ENCODE data around the gene SLC35F3. TPM values are rescaled to one million over a fixed set of nuclear protein-coding genes. Genes with fewer than 3 reads are reported as not detected.

SLC35F3 gene
- polyA plus RNA-seq, 1 of the 3 experiments (the other 2 are of a cell fraction), result 0.87 TPM

DNA sequence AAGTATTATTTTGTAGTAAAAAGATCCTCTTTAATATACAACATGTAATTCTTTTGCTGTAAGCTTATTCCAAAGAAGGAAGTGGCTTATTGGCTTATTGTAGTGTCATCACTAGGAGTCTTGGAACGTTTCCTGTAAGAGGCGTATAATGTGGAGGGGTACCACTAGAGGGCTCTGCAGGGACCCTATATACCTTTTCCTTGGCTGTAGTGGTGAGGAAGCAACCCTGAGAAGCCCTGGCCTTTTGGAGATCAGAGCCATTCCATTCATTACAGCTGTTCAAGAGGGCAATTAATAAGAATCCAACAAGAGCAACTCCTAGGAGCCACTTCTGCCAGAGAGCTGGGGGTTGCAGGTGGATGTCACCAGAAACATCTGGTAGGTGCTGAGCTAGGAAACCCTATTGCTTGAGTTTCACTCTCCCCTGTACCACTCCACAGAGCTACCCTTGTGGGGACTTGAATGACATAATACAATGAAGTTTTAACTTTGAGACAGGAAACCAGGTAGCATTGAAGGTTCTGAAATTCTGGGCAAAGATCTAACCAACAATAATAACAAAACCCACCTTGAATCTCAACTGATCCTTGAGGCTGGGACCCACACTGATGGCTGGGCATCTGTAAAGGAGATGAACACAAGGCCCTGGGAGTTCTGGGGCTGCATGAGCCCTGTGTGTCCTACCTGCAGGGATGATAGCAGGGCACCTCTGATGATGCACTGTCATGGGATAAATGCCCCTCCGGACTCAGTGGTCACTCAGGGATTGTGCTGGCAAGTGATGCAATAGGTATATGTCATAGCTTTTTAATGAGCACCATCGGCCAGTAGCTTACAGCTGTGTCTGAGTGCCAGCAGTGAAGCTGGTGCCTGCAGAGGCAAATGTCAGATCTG lies 308.5 kb downstream of the SLC35F3 start:
- Histone ChIP-seq H3K36me3 (replicated peaks in 1 of 2; ENCODE audit: control insufficient read depth in 1 of 2, insufficient read depth in 2 of 2, low read length in 1 of 2) (no peaks in the 10 kb centered on the region), H3K27ac (ENCODE audit: low read depth in 2 of 2, low read length in 1 of 2) (no peak overlapping the region), H3K9me3 (no peaks in the 10 kb centered on the region), H3K27me3 (ENCODE audit: insufficient read depth) (no peaks in the 10 kb centered on the region), H3F3A (replicated peaks; ENCODE audit: insufficient read depth) (peaks cover 6% of the 10 kb centered on the region), H3K79me2 (ENCODE audit: insufficient read depth) (no peaks in the 10 kb centered on the region), H3K4me2 (no peak overlapping the region), H3K4me1 (ENCODE audit: control insufficient read depth in 1 of 2, insufficient read depth in 2 of 2, low read depth in 1 of 2, low read length in 1 of 2) (peaks cover 0 to 5% of the 10 kb centered on the region in 2 experiments; a peak in 1 of 4 replicates), H2AFZ (ENCODE audit: low read depth) (no peak overlapping the region), H3K9me2 (no peaks in the 10 kb centered on the region), H3K9ac (no peak overlapping the region), H3K4me3 (ENCODE audit: low read depth in 2 of 2, low read length in 1 of 2) (no peak overlapping the region), H4K20me1 (ENCODE audit: insufficient read depth) (no peaks in the 10 kb centered on the region)
- POLR2A ChIA-PET, result no interaction called here
- DNase-seq, result peak; percentile 77
- CTCF ChIA-PET, result interaction anchor here (0.6 to 10.1 kb wide), 46 partner anchors 8 to 871 kb away, joined by 3 to 190 read pairs (median 4); partner anchors contain the start of gene COA6
- TF ChIP-seq TEAD4 (IDR thresholded peaks at IDR 0.05; ENCODE audit: borderline replicate concordance, insufficient read depth) (no peak), EZH2phosphoT487 (IDR thresholded peaks at IDR 0.05; ENCODE audit: borderline replicate concordance, low read depth) (no peak), RAD21 (IDR thresholded peaks at IDR 0.05; ENCODE audit: low read length) (peak; percentile 72), SMC3 (IDR thresholded peaks at IDR 0.05; ENCODE audit: low read depth, low read length) (peak; percentile 52; the same call in 1 of the 2 replicates)
- TF ChIP-seq, protein P1, sequence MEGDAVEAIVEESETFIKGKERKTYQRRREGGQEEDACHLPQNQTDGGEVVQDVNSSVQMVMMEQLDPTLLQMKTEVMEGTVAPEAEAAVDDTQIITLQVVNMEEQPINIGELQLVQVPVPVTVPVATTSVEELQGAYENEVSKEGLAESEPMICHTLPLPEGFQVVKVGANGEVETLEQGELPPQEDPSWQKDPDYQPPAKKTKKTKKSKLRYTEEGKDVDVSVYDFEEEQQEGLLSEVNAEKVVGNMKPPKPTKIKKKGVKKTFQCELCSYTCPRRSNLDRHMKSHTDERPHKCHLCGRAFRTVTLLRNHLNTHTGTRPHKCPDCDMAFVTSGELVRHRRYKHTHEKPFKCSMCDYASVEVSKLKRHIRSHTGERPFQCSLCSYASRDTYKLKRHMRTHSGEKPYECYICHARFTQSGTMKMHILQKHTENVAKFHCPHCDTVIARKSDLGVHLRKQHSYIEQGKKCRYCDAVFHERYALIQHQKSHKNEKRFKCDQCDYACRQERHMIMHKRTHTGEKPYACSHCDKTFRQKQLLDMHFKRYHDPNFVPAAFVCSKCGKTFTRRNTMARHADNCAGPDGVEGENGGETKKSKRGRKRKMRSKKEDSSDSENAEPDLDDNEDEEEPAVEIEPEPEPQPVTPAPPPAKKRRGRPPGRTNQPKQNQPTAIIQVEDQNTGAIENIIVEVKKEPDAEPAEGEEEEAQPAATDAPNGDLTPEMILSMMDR (IDR thresholded peaks at IDR 0.05), result peak; percentile 62
- TF ChIP-seq, protein P2, sequence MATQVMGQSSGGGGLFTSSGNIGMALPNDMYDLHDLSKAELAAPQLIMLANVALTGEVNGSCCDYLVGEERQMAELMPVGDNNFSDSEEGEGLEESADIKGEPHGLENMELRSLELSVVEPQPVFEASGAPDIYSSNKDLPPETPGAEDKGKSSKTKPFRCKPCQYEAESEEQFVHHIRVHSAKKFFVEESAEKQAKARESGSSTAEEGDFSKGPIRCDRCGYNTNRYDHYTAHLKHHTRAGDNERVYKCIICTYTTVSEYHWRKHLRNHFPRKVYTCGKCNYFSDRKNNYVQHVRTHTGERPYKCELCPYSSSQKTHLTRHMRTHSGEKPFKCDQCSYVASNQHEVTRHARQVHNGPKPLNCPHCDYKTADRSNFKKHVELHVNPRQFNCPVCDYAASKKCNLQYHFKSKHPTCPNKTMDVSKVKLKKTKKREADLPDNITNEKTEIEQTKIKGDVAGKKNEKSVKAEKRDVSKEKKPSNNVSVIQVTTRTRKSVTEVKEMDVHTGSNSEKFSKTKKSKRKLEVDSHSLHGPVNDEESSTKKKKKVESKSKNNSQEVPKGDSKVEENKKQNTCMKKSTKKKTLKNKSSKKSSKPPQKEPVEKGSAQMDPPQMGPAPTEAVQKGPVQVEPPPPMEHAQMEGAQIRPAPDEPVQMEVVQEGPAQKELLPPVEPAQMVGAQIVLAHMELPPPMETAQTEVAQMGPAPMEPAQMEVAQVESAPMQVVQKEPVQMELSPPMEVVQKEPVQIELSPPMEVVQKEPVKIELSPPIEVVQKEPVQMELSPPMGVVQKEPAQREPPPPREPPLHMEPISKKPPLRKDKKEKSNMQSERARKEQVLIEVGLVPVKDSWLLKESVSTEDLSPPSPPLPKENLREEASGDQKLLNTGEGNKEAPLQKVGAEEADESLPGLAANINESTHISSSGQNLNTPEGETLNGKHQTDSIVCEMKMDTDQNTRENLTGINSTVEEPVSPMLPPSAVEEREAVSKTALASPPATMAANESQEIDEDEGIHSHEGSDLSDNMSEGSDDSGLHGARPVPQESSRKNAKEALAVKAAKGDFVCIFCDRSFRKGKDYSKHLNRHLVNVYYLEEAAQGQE (IDR thresholded peaks at IDR 0.05; ENCODE audit: low read depth, low read length), result no peak
- TF ChIP-seq, protein P3, sequence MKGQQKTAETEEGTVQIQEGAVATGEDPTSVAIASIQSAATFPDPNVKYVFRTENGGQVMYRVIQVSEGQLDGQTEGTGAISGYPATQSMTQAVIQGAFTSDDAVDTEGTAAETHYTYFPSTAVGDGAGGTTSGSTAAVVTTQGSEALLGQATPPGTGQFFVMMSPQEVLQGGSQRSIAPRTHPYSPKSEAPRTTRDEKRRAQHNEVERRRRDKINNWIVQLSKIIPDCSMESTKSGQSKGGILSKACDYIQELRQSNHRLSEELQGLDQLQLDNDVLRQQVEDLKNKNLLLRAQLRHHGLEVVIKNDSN (IDR thresholded peaks at IDR 0.05; ENCODE audit: borderline replicate concordance, low read depth), result no peak
- TF ChIP-seq, protein P4, sequence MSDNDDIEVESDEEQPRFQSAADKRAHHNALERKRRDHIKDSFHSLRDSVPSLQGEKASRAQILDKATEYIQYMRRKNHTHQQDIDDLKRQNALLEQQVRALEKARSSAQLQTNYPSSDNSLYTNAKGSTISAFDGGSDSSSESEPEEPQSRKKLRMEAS (IDR thresholded peaks at IDR 0.05; ENCODE audit: low read depth), result no peak
- TF ChIP-seq, protein P5, sequence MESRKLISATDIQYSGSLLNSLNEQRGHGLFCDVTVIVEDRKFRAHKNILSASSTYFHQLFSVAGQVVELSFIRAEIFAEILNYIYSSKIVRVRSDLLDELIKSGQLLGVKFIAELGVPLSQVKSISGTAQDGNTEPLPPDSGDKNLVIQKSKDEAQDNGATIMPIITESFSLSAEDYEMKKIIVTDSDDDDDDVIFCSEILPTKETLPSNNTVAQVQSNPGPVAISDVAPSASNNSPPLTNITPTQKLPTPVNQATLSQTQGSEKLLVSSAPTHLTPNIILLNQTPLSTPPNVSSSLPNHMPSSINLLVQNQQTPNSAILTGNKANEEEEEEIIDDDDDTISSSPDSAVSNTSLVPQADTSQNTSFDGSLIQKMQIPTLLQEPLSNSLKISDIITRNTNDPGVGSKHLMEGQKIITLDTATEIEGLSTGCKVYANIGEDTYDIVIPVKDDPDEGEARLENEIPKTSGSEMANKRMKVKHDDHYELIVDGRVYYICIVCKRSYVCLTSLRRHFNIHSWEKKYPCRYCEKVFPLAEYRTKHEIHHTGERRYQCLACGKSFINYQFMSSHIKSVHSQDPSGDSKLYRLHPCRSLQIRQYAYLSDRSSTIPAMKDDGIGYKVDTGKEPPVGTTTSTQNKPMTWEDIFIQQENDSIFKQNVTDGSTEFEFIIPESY (IDR thresholded peaks at IDR 0.05; ENCODE audit: borderline replicate concordance, low read depth), result no peak
- 58% methylated on average over 3 of the region's 4 CpGs for WGBS (ENCODE audit: low lambda C conversion rate)

Data from SK-N-SH (cell line).